Measurements from ENCODE around the gene ATAD3A. TPM values are rescaled to one million over a fixed set of nuclear protein-coding genes. Genes with fewer than 3 reads are reported as not detected.
"Not testable (repeated sequence)": the region's sequence is repeated elsewhere in the genome, so short reads cannot be mapped to it uniquely, and the experiment has no call there.

ATAD3A gene
- total and polyA plus RNA-seq, 2 of the 4 experiments (the other 2 are of a cell fraction) = 27.2 to 34.0 TPM

DNA sequence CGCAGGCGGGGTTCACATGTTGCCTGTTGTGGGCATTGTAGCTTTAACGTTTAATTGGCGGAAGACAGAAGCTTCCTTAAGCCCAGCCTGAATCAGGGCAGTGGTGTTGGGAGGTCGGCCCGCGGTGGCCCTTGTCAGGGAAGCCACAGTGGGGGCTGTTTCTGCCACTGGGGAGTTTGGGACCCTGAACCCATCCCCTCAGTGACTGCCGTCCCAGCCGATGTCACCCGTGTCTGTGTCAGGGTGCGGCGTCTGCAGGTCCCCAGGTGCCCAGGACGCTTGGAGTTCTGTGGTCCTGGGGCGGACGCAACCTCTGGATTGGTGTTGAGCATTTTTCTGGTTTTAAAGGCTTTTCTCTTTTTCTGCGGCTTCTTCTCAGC is 31.5 kb upstream of the ATAD3A start:
- POLR2A ChIA-PET (ENCODE audit: unreplicated experiment); H2AK5ac ChIP-seq (ENCODE audit: low read depth, low read length); H4K8ac ChIP-seq (ENCODE audit: low read depth in 2 of 2, low read length in 2 of 2); H3K18ac ChIP-seq (ENCODE audit: low read depth, low read length); H2BK120ac ChIP-seq (ENCODE audit: low read depth, low read length); H2BK15ac ChIP-seq (ENCODE audit: low read depth, low read length); in situ Hi-C loops (cut with MboI; ENCODE audit: low sequenced_read_pairs); H3K4me2 ChIP-seq (ENCODE audit: low read depth, low read length); H4K5ac ChIP-seq (ENCODE audit: low read depth, low read length); H3K23ac ChIP-seq (ENCODE audit: low read depth, low read length); H2AK9ac ChIP-seq (replicated peaks; ENCODE audit: low read depth, low read length, poor library complexity); H3K27me3 ChIP-seq (ENCODE audit: control insufficient read depth, insufficient read depth, low read length); H3K4me3 ChIP-seq (ENCODE audit: insufficient read depth, low read depth, low read length); H3K56ac ChIP-seq (ENCODE audit: extremely low read depth, insufficient read depth, low read length); H3K4me1 ChIP-seq (ENCODE audit: control insufficient read depth, insufficient read depth, low read length); CTCF ChIA-PET; H2AFZ ChIP-seq (replicated peaks; ENCODE audit: low read length, poor library complexity); H3K9me3 ChIP-seq (ENCODE audit: control insufficient read depth, insufficient read depth, low read length); dilution Hi-C loops (cut with HindIII; ENCODE audit: low sequenced_read_pairs, unreplicated experiment); BruUV-seq (replicated peaks); H2BK5ac ChIP-seq (ENCODE audit: low read depth, low read length, poor library complexity, severe bottlenecking); ATAC-seq (ENCODE audit: low read depth); H3K9me1 ChIP-seq (ENCODE audit: insufficient read depth, low read length); H2BK20ac ChIP-seq (ENCODE audit: low read depth, low read length); H3K4ac ChIP-seq (ENCODE audit: low read depth, low read length); DNase-seq; H3K9ac ChIP-seq (ENCODE audit: low read depth, low read length); H4K91ac ChIP-seq (ENCODE audit: insufficient read depth, low read depth, low read length); H3K14ac ChIP-seq (replicated peaks; ENCODE audit: low read depth, low read length); H3K27ac ChIP-seq (ENCODE audit: insufficient read depth, low read length); intact Hi-C loops (cut with micrococcal nuclease): not testable (repeated sequence)
- Histone ChIP-seq H4K20me1 (ENCODE audit: insufficient read depth, low read length) (peaks cover 10% of the 10 kb centered on the region), H3K79me1 (ENCODE audit: low read depth in 1 of 2, low read length in 2 of 2) (peaks cover 4 to 24% of the 10 kb centered on the region in 2 experiments), H3K36me3 (ENCODE audit: control insufficient read depth, insufficient read depth, low read length) (peaks cover 52% of the 10 kb centered on the region)
- no CpG with 5 or more reads among the region's 16 CpGs for WGBS, 2 experiments (ENCODE audit: extremely low coverage in 2 of 2, insufficient read length in 1 of 2)

DNA sequence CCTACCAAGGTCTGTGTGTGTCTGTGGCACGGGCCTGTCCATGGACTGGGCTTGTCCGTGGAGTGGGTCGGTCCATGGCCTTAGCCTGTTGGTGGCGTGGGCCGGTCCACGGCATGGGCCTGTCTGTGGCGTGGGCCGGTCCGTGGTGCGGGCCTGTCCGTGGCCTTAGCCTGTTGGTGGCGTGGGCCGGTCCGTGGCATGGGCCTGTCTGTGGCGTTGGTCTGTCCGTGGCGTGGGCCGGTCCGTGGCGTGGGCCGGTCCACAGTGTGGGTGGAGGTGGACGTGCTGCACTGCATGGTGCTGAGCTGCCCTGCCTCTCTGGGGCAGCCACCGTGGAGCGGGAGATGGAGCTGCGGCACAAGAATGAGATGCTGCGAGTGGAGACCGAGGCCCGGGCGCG is 30.2 kb upstream of the ATAD3A start:
- DNase-seq; ATAC-seq (ENCODE audit: low read depth); H2AK9ac ChIP-seq (replicated peaks; ENCODE audit: low read depth, low read length, poor library complexity); H3K27ac ChIP-seq (ENCODE audit: insufficient read depth, low read length); H3K56ac ChIP-seq (ENCODE audit: extremely low read depth, insufficient read depth, low read length); H3K14ac ChIP-seq (replicated peaks; ENCODE audit: low read depth, low read length); H3K4me3 ChIP-seq (ENCODE audit: insufficient read depth, low read depth, low read length); in situ Hi-C loops (cut with MboI; ENCODE audit: low sequenced_read_pairs); CTCF ChIA-PET; intact Hi-C loops (cut with micrococcal nuclease); BruUV-seq (replicated peaks); POLR2A ChIA-PET (ENCODE audit: unreplicated experiment); H2AK5ac ChIP-seq (ENCODE audit: low read depth, low read length); H3K9me1 ChIP-seq (ENCODE audit: insufficient read depth, low read length); H3K27me3 ChIP-seq (ENCODE audit: control insufficient read depth, insufficient read depth, low read length); H3K9me3 ChIP-seq (ENCODE audit: control insufficient read depth, insufficient read depth, low read length); H4K20me1 ChIP-seq (ENCODE audit: insufficient read depth, low read length); H4K8ac ChIP-seq (ENCODE audit: low read depth in 2 of 2, low read length in 2 of 2); dilution Hi-C loops (cut with HindIII; ENCODE audit: low sequenced_read_pairs, unreplicated experiment); H3K4ac ChIP-seq (ENCODE audit: low read depth, low read length); H3K9ac ChIP-seq (ENCODE audit: low read depth, low read length); H2BK120ac ChIP-seq (ENCODE audit: low read depth, low read length); H2BK20ac ChIP-seq (ENCODE audit: low read depth, low read length); H2BK15ac ChIP-seq (ENCODE audit: low read depth, low read length); H2BK5ac ChIP-seq (ENCODE audit: low read depth, low read length, poor library complexity, severe bottlenecking); H4K91ac ChIP-seq (ENCODE audit: insufficient read depth, low read depth, low read length); H3K4me2 ChIP-seq (ENCODE audit: low read depth, low read length); H2AFZ ChIP-seq (replicated peaks; ENCODE audit: low read length, poor library complexity); H3K4me1 ChIP-seq (ENCODE audit: control insufficient read depth, insufficient read depth, low read length); H4K5ac ChIP-seq (ENCODE audit: low read depth, low read length); H3K18ac ChIP-seq (ENCODE audit: low read depth, low read length); H3K23ac ChIP-seq (ENCODE audit: low read depth, low read length): not testable (repeated sequence)
- Histone ChIP-seq H3K36me3 (ENCODE audit: control insufficient read depth, insufficient read depth, low read length) (peaks cover 50% of the 10 kb centered on the region), H3K79me1 (ENCODE audit: low read depth in 1 of 2, low read length in 2 of 2) (peaks cover 4 to 23% of the 10 kb centered on the region in 2 experiments)
- WGBS, 2 experiments (ENCODE audit: extremely low coverage in 2 of 2, insufficient read length in 1 of 2) = 100% methylated on average over 1 of the region's 30 CpGs; no CpG with 5 or more reads in 1 of the 2 experiments

Data from IMR-90 (cell line).